NT2/D1 (cell line): ENCODE results near the gene PTPN14.

Experiments used
- SUZ12 ChIP-seq: IDR thresholded peaks from 2 replicates; pipeline ENCODE4 v1.6.1; 2011; ENCODE audit not compliant: insufficient read length, insufficient read depth; ENCODE audit errors: extremely low read depth
- YY1 ChIP-seq: IDR thresholded peaks from 2 replicates; pipeline ENCODE4 v1.6.1; 2011; ENCODE audit not compliant: insufficient read length, insufficient read depth
- ZNF274 ChIP-seq: IDR thresholded peaks from 2 replicates; pipeline ENCODE4 v1.6.1; 2011; ENCODE audit warnings: mild to moderate bottlenecking, low read depth, low read length

GRCh38 chr1:214427871-214428277 is 123.5 kb downstream of the PTPN14 start:
- TF ChIP-seq YY1 (no peak), SUZ12 (no peak), ZNF274 (no peak)
